ENCODE measurements around the gene IGHMBP2.

IGHMBP2 gene

DNA sequence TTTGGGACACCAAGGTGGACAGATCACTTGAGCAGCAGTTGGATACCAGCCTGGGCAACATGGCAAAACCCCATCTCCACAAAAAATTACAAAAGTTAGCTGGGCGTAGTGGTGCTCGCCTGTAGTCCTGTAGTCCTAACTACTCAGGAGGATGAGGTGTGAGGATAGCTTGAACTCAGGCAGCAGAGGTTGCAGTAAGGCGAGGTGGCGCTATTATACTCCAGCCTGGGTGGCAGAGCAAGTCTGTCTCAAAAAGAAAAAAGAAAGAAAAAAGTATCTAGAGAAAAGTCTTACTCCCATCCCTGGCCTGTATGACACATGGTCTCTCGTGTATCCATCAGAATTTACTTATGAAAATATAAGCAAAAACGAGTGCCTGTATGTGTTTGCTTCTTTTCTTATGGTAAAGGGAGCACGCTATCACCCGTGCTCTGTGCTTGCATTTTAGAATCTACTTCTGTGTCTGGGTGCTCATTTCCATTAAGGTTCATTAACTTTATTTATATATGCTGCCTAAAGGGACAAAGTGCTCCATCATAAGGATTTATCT is 46.6 kb upstream of the IGHMBP2 start (continued):
- TF ChIP-seq, protein P1, sequence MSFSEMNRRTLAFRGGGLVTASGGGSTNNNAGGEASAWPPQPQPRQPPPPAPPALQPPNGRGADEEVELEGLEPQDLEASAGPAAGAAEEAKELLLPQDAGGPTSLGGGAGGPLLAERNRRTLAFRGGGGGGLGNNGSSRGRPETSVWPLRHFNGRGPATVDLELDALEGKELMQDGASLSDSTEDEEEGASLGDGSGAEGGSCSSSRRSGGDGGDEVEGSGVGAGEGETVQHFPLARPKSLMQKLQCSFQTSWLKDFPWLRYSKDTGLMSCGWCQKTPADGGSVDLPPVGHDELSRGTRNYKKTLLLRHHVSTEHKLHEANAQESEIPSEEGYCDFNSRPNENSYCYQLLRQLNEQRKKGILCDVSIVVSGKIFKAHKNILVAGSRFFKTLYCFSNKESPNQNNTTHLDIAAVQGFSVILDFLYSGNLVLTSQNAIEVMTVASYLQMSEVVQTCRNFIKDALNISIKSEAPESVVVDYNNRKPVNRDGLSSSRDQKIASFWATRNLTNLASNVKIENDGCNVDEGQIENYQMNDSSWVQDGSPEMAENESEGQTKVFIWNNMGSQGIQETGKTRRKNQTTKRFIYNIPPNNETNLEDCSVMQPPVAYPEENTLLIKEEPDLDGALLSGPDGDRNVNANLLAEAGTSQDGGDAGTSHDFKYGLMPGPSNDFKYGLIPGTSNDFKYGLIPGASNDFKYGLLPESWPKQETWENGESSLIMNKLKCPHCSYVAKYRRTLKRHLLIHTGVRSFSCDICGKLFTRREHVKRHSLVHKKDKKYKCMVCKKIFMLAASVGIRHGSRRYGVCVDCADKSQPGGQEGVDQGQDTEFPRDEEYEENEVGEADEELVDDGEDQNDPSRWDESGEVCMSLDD (tag by site-specific recombination; IDR thresholded peaks at IDR 0.05) = no peak
- no peak for TF ChIP-seq KLF10 (tag by site-specific recombination; IDR thresholded peaks at IDR 0.05)
- TF ChIP-seq, protein P2, sequence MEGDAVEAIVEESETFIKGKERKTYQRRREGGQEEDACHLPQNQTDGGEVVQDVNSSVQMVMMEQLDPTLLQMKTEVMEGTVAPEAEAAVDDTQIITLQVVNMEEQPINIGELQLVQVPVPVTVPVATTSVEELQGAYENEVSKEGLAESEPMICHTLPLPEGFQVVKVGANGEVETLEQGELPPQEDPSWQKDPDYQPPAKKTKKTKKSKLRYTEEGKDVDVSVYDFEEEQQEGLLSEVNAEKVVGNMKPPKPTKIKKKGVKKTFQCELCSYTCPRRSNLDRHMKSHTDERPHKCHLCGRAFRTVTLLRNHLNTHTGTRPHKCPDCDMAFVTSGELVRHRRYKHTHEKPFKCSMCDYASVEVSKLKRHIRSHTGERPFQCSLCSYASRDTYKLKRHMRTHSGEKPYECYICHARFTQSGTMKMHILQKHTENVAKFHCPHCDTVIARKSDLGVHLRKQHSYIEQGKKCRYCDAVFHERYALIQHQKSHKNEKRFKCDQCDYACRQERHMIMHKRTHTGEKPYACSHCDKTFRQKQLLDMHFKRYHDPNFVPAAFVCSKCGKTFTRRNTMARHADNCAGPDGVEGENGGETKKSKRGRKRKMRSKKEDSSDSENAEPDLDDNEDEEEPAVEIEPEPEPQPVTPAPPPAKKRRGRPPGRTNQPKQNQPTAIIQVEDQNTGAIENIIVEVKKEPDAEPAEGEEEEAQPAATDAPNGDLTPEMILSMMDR (tag by site-specific recombination; IDR thresholded peaks at IDR 0.05) = no peak
- TF ChIP-seq, protein P3, sequence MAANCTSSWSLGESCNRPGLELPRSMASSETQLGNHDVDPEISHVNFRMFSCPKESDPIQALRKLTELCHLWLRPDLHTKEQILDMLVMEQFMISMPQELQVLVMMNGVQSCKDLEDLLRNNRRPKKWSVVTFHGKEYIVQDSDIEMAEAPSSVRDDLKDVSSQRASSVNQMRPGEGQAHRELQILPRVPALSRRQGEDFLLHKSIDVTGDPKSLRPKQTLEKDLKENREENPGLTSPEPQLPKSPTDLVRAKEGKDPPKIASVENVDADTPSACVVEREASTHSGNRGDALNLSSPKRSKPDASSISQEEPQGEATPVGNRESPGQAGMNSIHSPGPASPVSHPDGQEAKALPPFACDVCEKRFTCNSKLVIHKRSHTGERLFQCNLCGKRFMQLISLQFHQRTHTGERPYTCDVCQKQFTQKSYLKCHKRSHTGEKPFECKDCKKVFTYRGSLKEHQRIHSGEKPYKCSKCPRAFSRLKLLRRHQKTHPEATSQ (tag by site-specific recombination; IDR thresholded peaks at IDR 0.05) = no peak
- no peak for TF ChIP-seq ZNF37A (tag by site-specific recombination; IDR thresholded peaks at IDR 0.05)
- no peak for TF ChIP-seq ZNF555 (tag by site-specific recombination; conservative IDR thresholded peaks at IDR 0.05)

DNA sequence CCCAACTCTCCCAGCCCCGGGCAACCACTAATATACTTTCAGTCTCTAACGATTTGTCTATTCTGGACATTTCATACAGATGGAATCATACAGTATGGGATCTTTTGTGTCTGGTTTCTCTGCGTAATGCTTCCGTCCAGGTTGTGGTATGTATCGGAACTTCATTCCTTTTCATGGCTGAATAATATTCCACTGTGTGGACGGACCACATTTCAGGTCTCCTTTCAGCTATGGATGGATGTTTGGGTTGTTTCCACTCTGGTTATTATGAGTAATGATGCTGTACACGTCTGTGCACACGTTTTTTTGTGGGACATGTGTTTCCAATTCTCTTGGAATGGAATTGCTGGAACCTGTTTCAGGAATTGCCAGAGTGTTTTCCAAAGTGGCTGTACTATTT is 44.6 kb upstream of the IGHMBP2 start:
- ChIA-PET POLR2A (no interaction called here), CTCF (interaction anchor here (1.1 kb wide), 1 partner anchor 97 kb away, joined by 3 read pairs; no protein-coding TSS in a partner anchor)

DNA sequence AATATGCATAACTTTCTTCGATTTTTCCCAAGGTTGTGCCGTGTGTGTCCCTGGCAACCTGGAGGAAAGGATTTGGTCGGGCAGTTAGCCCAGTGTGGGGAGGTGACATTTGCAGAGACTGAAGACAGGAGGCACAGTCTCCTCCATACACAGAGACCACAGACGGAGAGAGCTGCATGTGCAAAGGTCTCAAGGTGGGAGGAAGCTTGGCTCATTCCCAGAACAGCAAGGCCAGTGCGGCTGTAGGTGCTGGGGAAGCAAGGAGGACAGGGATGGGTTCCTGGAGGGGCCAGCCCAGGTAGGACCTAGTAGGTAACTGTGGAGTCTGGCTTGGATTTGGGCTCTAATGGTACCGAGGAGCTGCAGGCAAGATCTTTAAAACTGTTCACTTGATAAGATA is 41.3 kb upstream of the IGHMBP2 start:
- Histone ChIP-seq H3K36me3 (ENCODE audit: control insufficient read depth in 2 of 2, insufficient read depth in 1 of 2, low read length in 2 of 2) (no peaks in the 10 kb centered on the region), H3K4me3 (ENCODE audit: low read depth, low read length) (no peak overlapping the region), H3K27ac (ENCODE audit: extremely low read depth, low read depth, low read length) (no peak overlapping the region), H3K9me3 (ENCODE audit: control insufficient read depth, insufficient read depth, low read depth, low read length) (no peaks in the 10 kb centered on the region), H3K4me1 (ENCODE audit: control insufficient read depth, insufficient read depth, low read length) (no peaks in the 10 kb centered on the region)
- CTCF ChIA-PET = no interaction called here
- POLR2A ChIA-PET = no interaction called here
- TF ChIP-seq ZNF394 (tag by site-specific recombination; IDR thresholded peaks at IDR 0.05; ENCODE audit: borderline replicate concordance) (no peak), ZNF830 (tag by site-specific recombination; IDR thresholded peaks at IDR 0.05; ENCODE audit: low read depth) (no peak), KLF16 (tag by site-specific recombination; IDR thresholded peaks at IDR 0.05) (no peak), ZFP69B (tag by site-specific recombination; IDR thresholded peaks at IDR 0.05) (no peak), SP2 (tag by site-specific recombination; IDR thresholded peaks at IDR 0.05) (no peak), ZNF560 (tag by site-specific recombination; IDR thresholded peaks at IDR 0.05; ENCODE audit: borderline replicate concordance) (no peak)
- TF ChIP-seq, protein P4, sequence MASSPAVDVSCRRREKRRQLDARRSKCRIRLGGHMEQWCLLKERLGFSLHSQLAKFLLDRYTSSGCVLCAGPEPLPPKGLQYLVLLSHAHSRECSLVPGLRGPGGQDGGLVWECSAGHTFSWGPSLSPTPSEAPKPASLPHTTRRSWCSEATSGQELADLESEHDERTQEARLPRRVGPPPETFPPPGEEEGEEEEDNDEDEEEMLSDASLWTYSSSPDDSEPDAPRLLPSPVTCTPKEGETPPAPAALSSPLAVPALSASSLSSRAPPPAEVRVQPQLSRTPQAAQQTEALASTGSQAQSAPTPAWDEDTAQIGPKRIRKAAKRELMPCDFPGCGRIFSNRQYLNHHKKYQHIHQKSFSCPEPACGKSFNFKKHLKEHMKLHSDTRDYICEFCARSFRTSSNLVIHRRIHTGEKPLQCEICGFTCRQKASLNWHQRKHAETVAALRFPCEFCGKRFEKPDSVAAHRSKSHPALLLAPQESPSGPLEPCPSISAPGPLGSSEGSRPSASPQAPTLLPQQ (tag by site-specific recombination; IDR thresholded peaks at IDR 0.05) = no peak
- TF ChIP-seq, protein P5, sequence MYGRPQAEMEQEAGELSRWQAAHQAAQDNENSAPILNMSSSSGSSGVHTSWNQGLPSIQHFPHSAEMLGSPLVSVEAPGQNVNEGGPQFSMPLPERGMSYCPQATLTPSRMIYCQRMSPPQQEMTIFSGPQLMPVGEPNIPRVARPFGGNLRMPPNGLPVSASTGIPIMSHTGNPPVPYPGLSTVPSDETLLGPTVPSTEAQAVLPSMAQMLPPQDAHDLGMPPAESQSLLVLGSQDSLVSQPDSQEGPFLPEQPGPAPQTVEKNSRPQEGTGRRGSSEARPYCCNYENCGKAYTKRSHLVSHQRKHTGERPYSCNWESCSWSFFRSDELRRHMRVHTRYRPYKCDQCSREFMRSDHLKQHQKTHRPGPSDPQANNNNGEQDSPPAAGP (tag by site-specific recombination; IDR thresholded peaks at IDR 0.05) = no peak

More for the DNA sequence above, 44.6 kb upstream of the IGHMBP2 start:
- TF ChIP-seq, protein P6, sequence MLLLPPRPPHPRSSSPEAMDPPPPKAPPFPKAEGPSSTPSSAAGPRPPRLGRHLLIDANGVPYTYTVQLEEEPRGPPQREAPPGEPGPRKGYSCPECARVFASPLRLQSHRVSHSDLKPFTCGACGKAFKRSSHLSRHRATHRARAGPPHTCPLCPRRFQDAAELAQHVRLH (tag by site-specific recombination; IDR thresholded peaks at IDR 0.05) = 0 out of 2 replicates have a peak, but pooled peaks have one; percentile 45
- TF ChIP-seq, protein P7, sequence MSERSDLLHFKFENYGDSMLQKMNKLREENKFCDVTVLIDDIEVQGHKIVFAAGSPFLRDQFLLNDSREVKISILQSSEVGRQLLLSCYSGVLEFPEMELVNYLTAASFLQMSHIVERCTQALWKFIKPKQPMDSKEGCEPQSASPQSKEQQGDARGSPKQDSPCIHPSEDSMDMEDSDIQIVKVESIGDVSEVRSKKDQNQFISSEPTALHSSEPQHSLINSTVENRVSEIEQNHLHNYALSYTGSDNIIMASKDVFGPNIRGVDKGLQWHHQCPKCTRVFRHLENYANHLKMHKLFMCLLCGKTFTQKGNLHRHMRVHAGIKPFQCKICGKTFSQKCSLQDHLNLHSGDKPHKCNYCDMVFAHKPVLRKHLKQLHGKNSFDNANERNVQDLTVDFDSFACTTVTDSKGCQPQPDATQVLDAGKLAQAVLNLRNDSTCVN (tag by site-specific recombination; optimal IDR thresholded peaks at IDR 0.05) = no peak
- peak; percentile 92 for TF ChIP-seq ZNF146 (tag by site-specific recombination; IDR thresholded peaks at IDR 0.05)
- H3K4me3 ChIP-seq (ENCODE audit: low read depth, low read length) = no peak overlapping the region
- H3K4me1 ChIP-seq (ENCODE audit: control insufficient read depth, insufficient read depth, low read length) = no peaks in the 10 kb centered on the region
- no peaks in the 10 kb centered on the region for H3K36me3 ChIP-seq (ENCODE audit: control insufficient read depth in 2 of 2, insufficient read depth in 1 of 2, low read length in 2 of 2)
- H3K27ac ChIP-seq (ENCODE audit: extremely low read depth, low read depth, low read length) = no peak overlapping the region
- no peaks in the 10 kb centered on the region for H3K9me3 ChIP-seq (ENCODE audit: control insufficient read depth, insufficient read depth, low read depth, low read length)
